GM12865 (cell line): Measurements from ENCODE around the gene C3orf18.

ENCODE experiments used
- DNase-seq: peaks from one replicate; pipeline ENCODE4 v3.0.0; 2010; ENCODE audit warnings: low read depth
- H3K4me3 ChIP-seq: 2 replicates; pipeline ENCODE4 v1.5.1; 2011; ENCODE audit warnings: mild to moderate bottlenecking, low read depth, low read length, control low read depth
- CTCF ChIP-seq: IDR thresholded peaks from 2 replicates; pipeline ENCODE4 v1.5.1; 2011; ENCODE audit warnings: low read length, control low read depth, low read depth, inconsistent platforms; ENCODE audit not compliant: insufficient read depth; ENCODE audit errors: missing control alignments

The C3orf18 gene

GRCh38 chr3:50562861-50563260, 4.7 kb downstream of the C3orf18 start:
- H3K4me3 ChIP-seq: no peak overlapping the region
- TF ChIP-seq CTCF: no peak
- DNase-seq: no peak

GRCh38 chr3:50559702-50560101, 7.8 kb downstream of the C3orf18 start:
- DNase-seq: no peak
- H3K4me3 ChIP-seq: no peak overlapping the region
- no peak for TF ChIP-seq CTCF

DNA sequence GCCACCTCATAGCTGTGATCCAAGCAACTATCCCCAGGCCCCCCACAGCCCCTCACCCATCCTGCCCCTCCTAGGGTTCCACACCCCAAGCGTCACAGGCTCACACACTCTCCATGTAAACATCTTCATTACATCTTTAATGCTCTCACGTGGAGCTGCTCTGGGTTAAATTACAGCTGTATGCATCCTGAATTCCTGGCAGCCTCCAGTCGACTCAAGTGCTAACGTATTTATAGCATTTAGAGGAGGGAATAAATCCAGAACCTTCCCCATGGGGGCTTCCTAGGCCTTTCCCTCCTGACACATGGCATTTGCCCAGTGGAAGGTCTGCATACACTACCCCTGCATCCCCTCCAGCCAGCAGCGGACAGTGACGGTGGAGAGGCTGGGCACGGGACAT, 9.6 kb downstream of the C3orf18 start:
- no peak for DNase-seq
- no peak overlapping the region for H3K4me3 ChIP-seq
- no peak for TF ChIP-seq CTCF

- DNase-seq: no peak
- no peak for TF ChIP-seq CTCF
- no peak overlapping the region for H3K4me3 ChIP-seq
These were observed 10.4 kb downstream of the C3orf18 start for GRCh38 chr3:50557106-50557505.

DNA sequence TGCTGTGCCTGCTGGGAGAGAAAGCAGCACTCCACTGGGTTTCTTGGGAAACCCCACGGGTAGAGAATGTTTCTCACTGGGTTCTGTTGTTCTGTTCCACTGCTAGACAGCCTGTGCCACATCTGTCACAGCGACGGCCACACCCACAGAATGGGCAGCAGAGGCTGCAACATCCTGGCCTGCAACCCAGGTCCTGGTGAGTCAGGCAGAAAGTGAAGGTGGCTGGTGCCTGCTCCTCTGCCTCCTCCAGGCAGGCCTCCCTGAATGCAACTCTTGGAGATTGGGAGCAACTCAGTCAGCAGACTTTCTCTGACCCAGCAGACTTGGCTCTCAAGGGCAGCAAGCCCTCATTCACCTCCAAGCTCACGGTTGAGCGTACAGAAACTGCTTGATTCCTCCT, 13.0 kb downstream of the C3orf18 start:
- H3K4me3 ChIP-seq: no peak overlapping the region
- DNase-seq: no peak
- TF ChIP-seq CTCF: no peak

DNA sequence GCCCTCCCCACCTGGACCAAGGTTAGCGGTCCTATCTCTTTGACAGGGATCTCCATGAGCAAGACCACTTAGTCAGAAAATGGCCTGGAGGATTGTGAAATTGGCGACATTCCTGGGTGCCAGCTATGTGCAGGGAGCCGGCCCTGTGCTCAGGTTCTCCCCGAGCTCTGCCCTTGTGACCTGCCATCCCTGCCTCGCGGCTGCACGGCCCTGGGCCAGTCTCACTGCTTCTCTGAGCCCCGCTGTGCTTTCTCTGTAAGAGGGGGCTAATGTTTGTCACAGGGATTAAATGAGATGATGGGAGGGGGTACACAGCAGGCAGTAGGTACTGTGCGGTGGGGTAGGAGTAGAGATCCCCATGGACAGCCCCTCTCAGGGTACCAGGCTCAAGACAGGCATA, 14.9 kb downstream of the C3orf18 start:
- DNase-seq: no peak
- H3K4me3 ChIP-seq: no peak overlapping the region
- no peak for TF ChIP-seq CTCF

DNA sequence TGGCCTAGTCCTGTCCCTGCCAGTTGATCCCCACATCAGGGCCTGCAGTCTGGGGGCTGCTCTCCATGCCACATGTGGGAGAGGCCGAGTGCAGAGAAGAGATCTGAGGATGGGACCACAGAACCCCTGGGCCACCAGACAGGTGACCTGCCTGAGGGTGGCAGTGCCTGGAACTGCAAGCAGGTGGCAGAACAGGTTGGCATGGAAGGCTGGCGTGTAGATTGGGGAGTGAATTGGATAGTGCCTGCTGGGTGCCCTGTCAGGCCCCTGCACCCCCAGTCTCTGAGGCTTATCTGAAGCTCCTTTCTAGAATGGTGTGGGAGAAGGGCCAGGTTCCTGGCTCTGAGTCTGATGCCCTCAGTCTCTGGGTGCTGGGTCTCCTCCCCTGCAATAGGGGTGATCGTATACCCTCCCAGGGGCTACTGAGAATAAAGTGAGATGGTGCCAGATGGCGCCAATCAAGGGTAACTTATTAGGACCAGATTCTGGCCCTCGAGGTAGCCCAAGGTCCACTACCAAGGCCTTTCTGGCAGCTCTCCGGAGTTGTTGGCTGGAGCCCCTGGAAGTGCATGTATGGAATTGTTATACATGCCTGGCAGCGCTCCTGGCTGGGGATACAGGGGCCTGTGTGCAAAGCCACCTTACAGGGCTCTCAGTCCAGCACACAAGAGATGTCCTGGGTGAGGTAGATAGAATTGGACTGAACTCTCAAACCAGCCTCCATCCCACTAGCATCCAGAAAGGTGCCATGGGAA, 15.7 kb downstream of the C3orf18 start:
- no peak for TF ChIP-seq CTCF
- no peak overlapping the region for H3K4me3 ChIP-seq
- no peak for DNase-seq
